HepG2 (cell line): Measurements from ENCODE around the gene PEX11G. TPM values are rescaled to one million over a fixed set of nuclear protein-coding genes. Genes with fewer than 3 reads are reported as not detected.
A peak's percentile ranks its signal among the peaks of the same experiment; 100 is the strongest.

Experiments used
- ARID3A ChIP-seq: IDR thresholded peaks from 2 replicates; pipeline ENCODE4 v1.6.1; 2012; ENCODE audit warnings: low read depth, low read length, improper control_type of control experiment
- CHD2 ChIP-seq: IDR thresholded peaks from 2 replicates; pipeline ENCODE4 v1.6.1; 2011; ENCODE audit warnings: low read depth, low read length, improper control_type of control experiment
- E2F5 ChIP-seq: sonication (generic); formaldehyde crosslinking; conservative IDR thresholded peaks from 2 replicates; pipeline ENCODE4 v1.4.0; 2020; ENCODE audit warnings: missing genetic modification reagents
- FOXO1 ChIP-seq: sonication (generic); formaldehyde crosslinking; IDR thresholded peaks from 2 replicates; pipeline ENCODE4 v1.4.0; 2020; ENCODE audit warnings: missing genetic modification reagents
- GATAD1 ChIP-seq: IDR thresholded peaks from 2 replicates; pipeline ENCODE4 v1.6.1; 2016; ENCODE audit warnings: missing genetic modification reagents, missing compliant biosample characterization
- IRF2 ChIP-seq: IDR thresholded peaks from 2 replicates; pipeline ENCODE4 v1.6.1; 2018; ENCODE audit warnings: missing genetic modification reagents, missing compliant biosample characterization
- KDM6A ChIP-seq: IDR thresholded peaks from 2 replicates; pipeline ENCODE4 v1.6.1; 2016; ENCODE audit warnings: low read depth
- MEIS2 ChIP-seq: sonication (generic); formaldehyde crosslinking; IDR thresholded peaks from 2 replicates; pipeline ENCODE4 v1.9.0; 2021; ENCODE audit warnings: mild to moderate bottlenecking, missing genetic modification reagents
- NCOA5 ChIP-seq: sonication (generic); formaldehyde crosslinking; IDR thresholded peaks from 2 replicates; pipeline ENCODE4 v1.4.0; 2020; ENCODE audit warnings: missing genetic modification reagents
- RARA ChIP-seq: IDR thresholded peaks from 2 replicates; pipeline ENCODE4 v1.6.1; 2016; ENCODE audit warnings: missing genetic modification reagents, missing compliant biosample characterization
- RFX1 ChIP-seq: fragments of 450-650 bp; IDR thresholded peaks from 2 replicates; pipeline ENCODE4 v1.6.1; 2017
- SAP130 ChIP-seq: IDR thresholded peaks from 2 replicates; pipeline ENCODE4 v1.6.1; 2016; ENCODE audit warnings: low read depth
- SNAPC2 ChIP-seq: sonication (generic); formaldehyde crosslinking; IDR thresholded peaks from 2 replicates; pipeline ENCODE4 v1.8.1; 2022; ENCODE audit warnings: mild to moderate bottlenecking, missing genetic modification reagents
- SRF ChIP-seq: IDR thresholded peaks from 2 replicates; pipeline ENCODE4 v1.6.1; 2011; ENCODE audit warnings: mild to moderate bottlenecking, low read depth, low read length, moderate library complexity
- ZFP62 ChIP-seq: sonication (generic); formaldehyde crosslinking; IDR thresholded peaks from 2 replicates; pipeline ENCODE4 v1.4.0; 2020; ENCODE audit warnings: missing genetic modification reagents
- ZFX ChIP-seq: sonication (generic); formaldehyde crosslinking; IDR thresholded peaks from 2 replicates; pipeline ENCODE4 v1.4.0; 2020; ENCODE audit warnings: mild to moderate bottlenecking, low read depth, missing genetic modification reagents, moderate library complexity
- ZNF567 ChIP-seq: sonication (generic); formaldehyde crosslinking; IDR thresholded peaks from 2 replicates; pipeline ENCODE4 v1.8.1; 2023; ENCODE audit warnings: mild to moderate bottlenecking, missing genetic modification reagents, borderline replicate concordance
- ZNF646 ChIP-seq: sonication (generic); formaldehyde crosslinking; IDR thresholded peaks from 2 replicates; pipeline ENCODE4 v1.9.0; 2021; ENCODE audit warnings: mild to moderate bottlenecking, missing genetic modification reagents
- ZNF770 ChIP-seq: sonication (generic); formaldehyde crosslinking; IDR thresholded peaks from 2 replicates; pipeline ENCODE4 v1.5.0; 2020; ENCODE audit warnings: mild to moderate bottlenecking, missing genetic modification reagents
- ZSCAN9 ChIP-seq: IDR thresholded peaks from 2 replicates; pipeline ENCODE4 v1.6.1; 2016; ENCODE audit warnings: borderline replicate concordance
- polyA plus RNA-seq, 8 experiments: library from polyadenylated mRNA; depleted of rRNA in 3 of 8; stranded (reverse) in 7 of 8; unstranded in 1 of 8; fragments of >200 nt; fragmentation: Illumina TruSeq in 4 of 8; extraction: Trizol in 4 of 8; gene quantifications; 2 replicates each; pipeline versions ENCODE4 v1.2.1 to v1.2.3, GENCODE V29; 2011 to 2016; ENCODE audit warnings: low read depth in 4 of 8, missing spikeins in 1 of 8, mixed read lengths in 1 of 8; ENCODE audit not compliant: insufficient read depth in 1 of 8
- total RNA-seq, 5 experiments: library from RNA; depleted of rRNA; stranded (reverse); fragments of >200 nt; fragmentation: Illumina TruSeq; extraction: Trizol; gene quantifications; 2 replicates each; pipeline ENCODE4 v1.2.3, GENCODE V29; 2016; ENCODE audit warnings: low read depth in 1 of 5

The PEX11G gene
- total and polyA plus RNA-seq, 2 of the 13 experiments (the other 11 are each of a cell fraction or from before 2014, with no cell fraction given): not detected

- TF ChIP-seq ARID3A: no peak
- 0 out of 2 replicates have a peak, but pooled peaks have one; percentile 46 for TF ChIP-seq ZSCAN9 (CRISPR knock-in tag)
- no peak for TF ChIP-seq ZFX
- TF ChIP-seq SAP130 (CRISPR knock-in tag): peak; percentile 56; the same call in 1 of the 2 replicates
- no peak for TF ChIP-seq SRF
- peak; percentile 53 for TF ChIP-seq RARA
- TF ChIP-seq NCOA5 (CRISPR knock-in tag): no peak
- no peak for TF ChIP-seq ZNF567
- TF ChIP-seq ZNF646 (CRISPR knock-in tag): no peak
- no peak for TF ChIP-seq FOXO1 (CRISPR knock-in tag)
- TF ChIP-seq SNAPC2 (CRISPR knock-in tag): no peak
- TF ChIP-seq ZNF770 (CRISPR knock-in tag): no peak
- TF ChIP-seq E2F5: 0 out of 2 replicates have a peak, but pooled peaks have one; percentile 43
- no peak for TF ChIP-seq CHD2
- TF ChIP-seq MEIS2: peak; percentile 57; the same call in 1 of the 2 replicates
- TF ChIP-seq IRF2 (CRISPR knock-in tag): peak; percentile 25; the same call in 1 of the 2 replicates
- TF ChIP-seq GATAD1 (CRISPR knock-in tag): peak; percentile 43; the same call in 1 of the 2 replicates
- TF ChIP-seq ZFP62 (CRISPR knock-in tag): no peak
- TF ChIP-seq RFX1: no peak
- no peak for TF ChIP-seq KDM6A (CRISPR knock-in tag)
Measured at GRCh38 chr19:7509625-7510024, 20.8 kb upstream of the PEX11G start (continued).
